Trophoblast cell (in vitro differentiated cells and primary cell): ENCODE results near the gene PRRT3.

Experiments used
- DNase-seq, 2 donors: peaks; one replicate each; pipeline ENCODE4 v3.0.0-alpha.2; 2016
- H2AFZ ChIP-seq: 2 replicates; pipeline ENCODE4 v1.6.1; 2013; ENCODE audit warnings: low read length, moderate library complexity, mild to moderate bottlenecking; ENCODE audit not compliant: insufficient read depth, poor library complexity
- H2AK5ac ChIP-seq: 2 replicates; pipeline ENCODE4 v1.6.1; 2013; ENCODE audit warnings: mild to moderate bottlenecking, low read length
- H2BK120ac ChIP-seq: 2 replicates; pipeline ENCODE4 v1.6.1; 2013; ENCODE audit warnings: low read length, mild to moderate bottlenecking, moderate library complexity; ENCODE audit not compliant: insufficient read depth, poor library complexity
- H2BK12ac ChIP-seq: 2 replicates; pipeline ENCODE4 v1.6.1; 2013; ENCODE audit warnings: mild to moderate bottlenecking, low read length, moderate library complexity
- H2BK5ac ChIP-seq: 2 replicates; pipeline ENCODE4 v1.6.1; 2013; ENCODE audit warnings: low read length, low read depth, moderate library complexity, mild to moderate bottlenecking; ENCODE audit not compliant: poor library complexity
- H3K14ac ChIP-seq: 2 replicates; pipeline ENCODE4 v1.6.1; 2013; ENCODE audit warnings: mild to moderate bottlenecking, low read length
- H3K18ac ChIP-seq: 2 replicates; pipeline ENCODE4 v1.6.1; 2013; ENCODE audit warnings: mild to moderate bottlenecking, low read length
- H3K23ac ChIP-seq: 2 replicates; pipeline ENCODE4 v1.6.1; 2013; ENCODE audit warnings: low read length
- H3K27ac ChIP-seq: 2 replicates; pipeline ENCODE4 v1.5.1; 2013; ENCODE audit warnings: low read depth, mild to moderate bottlenecking, inconsistent platforms, low read length, moderate library complexity
- H3K27me3 ChIP-seq: 2 replicates; pipeline ENCODE4 v1.6.1; 2013; ENCODE audit warnings: inconsistent platforms, mild to moderate bottlenecking, low read length, moderate library complexity; ENCODE audit not compliant: insufficient read depth
- H3K36me3 ChIP-seq, 2 experiments: 1 replicate in 1 of 2; 2 replicates in 1 of 2; pipeline ENCODE4 v1.6.1; 2013; ENCODE audit warnings: low read length in 2 of 2, mild to moderate bottlenecking in 2 of 2, moderate library complexity in 1 of 2; ENCODE audit not compliant: insufficient read depth in 2 of 2, control insufficient read depth in 1 of 2
- H3K4ac ChIP-seq: 2 replicates; pipeline ENCODE4 v1.6.1; 2013; ENCODE audit warnings: low read depth, mild to moderate bottlenecking, low read length, moderate library complexity
- H3K4me1 ChIP-seq, 2 experiments: 1 replicate in 1 of 2; 2 replicates in 1 of 2; pipeline ENCODE4 v1.6.1; 2013; ENCODE audit warnings: low read length in 2 of 2, mild to moderate bottlenecking in 2 of 2, moderate library complexity in 1 of 2; ENCODE audit not compliant: insufficient read depth in 2 of 2, control insufficient read depth in 1 of 2
- H3K4me2 ChIP-seq: 2 replicates; pipeline ENCODE4 v1.6.1; 2013; ENCODE audit warnings: inconsistent platforms, mild to moderate bottlenecking, low read length, moderate library complexity
- H3K4me3 ChIP-seq: 2 replicates; pipeline ENCODE4 v1.5.1; 2013; ENCODE audit warnings: mild to moderate bottlenecking, low read depth, low read length, inconsistent platforms
- H3K79me1 ChIP-seq: one replicate; pipeline ENCODE4 v1.6.1; 2013; ENCODE audit warnings: low read length
- H3K79me2 ChIP-seq: 2 replicates; pipeline ENCODE4 v1.6.1; 2013; ENCODE audit warnings: low read length, mild to moderate bottlenecking; ENCODE audit not compliant: control insufficient read depth, insufficient read depth, poor library complexity
- H3K9ac ChIP-seq: 2 replicates; pipeline ENCODE4 v1.6.1; 2013; ENCODE audit warnings: mild to moderate bottlenecking, low read length
- H3K9me3 ChIP-seq: 2 replicates; pipeline ENCODE4 v1.6.1; 2013; ENCODE audit warnings: low read depth, mild to moderate bottlenecking, control low read depth, inconsistent platforms, low read length; ENCODE audit not compliant: insufficient read depth
- H4K12ac ChIP-seq: 2 replicates; pipeline ENCODE4 v1.6.1; 2013; ENCODE audit warnings: low read depth, mild to moderate bottlenecking, low read length, moderate library complexity
- H4K8ac ChIP-seq: 2 replicates; pipeline ENCODE4 v1.6.1; 2013; ENCODE audit warnings: low read depth, mild to moderate bottlenecking, low read length, moderate library complexity
- H4K91ac ChIP-seq: one replicate; pipeline ENCODE4 v1.6.1; 2013; ENCODE audit warnings: low read depth, mild to moderate bottlenecking, low read length, moderate library complexity
- WGBS: extraction: QIAGEN DNeasy Blood & Tissue Kit; methylation state at CpG from one replicate; pipeline ENCODE4 v1.1.7; 2013; ENCODE audit warnings: missing lambda C conversion rate; ENCODE audit not compliant: insufficient read length, insufficient coverage; ENCODE audit errors: extremely low coverage; 5-methylcytosine and 5-hydroxymethylcytosine counted together

The PRRT3 gene

GRCh38 chr3:9908286-9908685 lies 43.9 kb downstream of the PRRT3 start:
- no peak overlapping the region for H2AFZ ChIP-seq

DNA sequence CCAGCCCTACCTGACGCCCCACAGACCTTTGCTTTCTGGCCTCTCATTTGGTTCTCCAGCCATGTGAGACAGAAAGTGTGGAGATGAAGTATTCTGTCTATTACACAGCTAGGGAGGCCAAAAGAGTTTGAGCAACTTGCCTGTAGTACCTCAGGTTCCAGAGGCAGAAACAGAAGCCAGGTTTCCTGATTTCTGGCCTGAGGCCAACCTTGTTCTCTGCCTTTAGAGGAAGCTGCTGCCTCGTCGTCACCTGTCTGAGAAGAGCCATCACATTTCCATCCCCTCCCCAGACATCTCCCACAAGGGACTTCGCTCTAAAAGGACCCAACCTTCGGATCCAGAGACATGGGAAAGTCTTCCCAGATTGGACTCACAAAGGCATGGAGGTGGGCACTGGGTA lies 45.7 kb downstream of the PRRT3 start:
- H2BK120ac ChIP-seq = no peak overlapping the region
- no peak overlapping the region for H3K4me2 ChIP-seq

More at GRCh38 chr3:9908286-9908685, 43.9 kb downstream of the PRRT3 start:
- Histone ChIP-seq H3K79me1 (peaks cover 3% of the 10 kb centered on the region), H2BK5ac (no peak overlapping the region), H3K36me3 (peaks cover 3 to 5% of the 10 kb centered on the region in 2 experiments), H4K91ac (no peak overlapping the region), H2AK5ac (no peak overlapping the region), H3K4me2 (no peak overlapping the region), H3K23ac (no peak overlapping the region), H2BK12ac (no peak overlapping the region), H3K9me3 (no peaks in the 10 kb centered on the region), H3K4me1 (peaks cover 0 to 5% of the 10 kb centered on the region in 2 experiments), H4K8ac (no peak overlapping the region), H3K18ac (no peak overlapping the region), H3K4me3 (no peak overlapping the region), H3K27ac (no peak overlapping the region), H3K27me3 (no peaks in the 10 kb centered on the region), H3K4ac (no peak overlapping the region), H3K79me2 (no peaks in the 10 kb centered on the region), H3K14ac (no peak overlapping the region), H3K9ac (no peak overlapping the region), H2BK120ac (no peak overlapping the region), H4K12ac (no peak overlapping the region)
- DNase-seq = no peak
- WGBS = no CpG with 5 or more reads among the region's 3 CpGs

DNA sequence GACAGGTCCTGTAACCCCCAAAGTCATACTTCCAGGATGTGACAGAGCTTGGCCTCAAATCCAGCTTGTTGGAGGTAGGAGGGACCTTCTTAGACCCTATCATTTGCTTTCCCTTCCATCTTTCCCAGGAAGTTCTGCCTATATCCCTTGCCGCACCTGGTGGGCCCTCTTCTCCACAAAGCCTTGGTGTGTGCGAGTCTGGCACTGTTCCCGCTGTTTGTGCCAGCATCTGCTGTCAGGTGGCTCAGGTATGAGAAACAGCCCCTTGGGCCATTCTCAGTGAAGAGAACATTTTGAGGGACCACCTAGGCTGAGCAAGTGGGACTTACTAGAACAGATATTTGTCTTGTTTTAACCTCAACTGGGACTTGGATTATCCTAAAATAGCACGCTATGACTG lies 48.3 kb downstream of the PRRT3 start:
- Histone ChIP-seq H3K4ac (peak overlapping the region; percentile 33), H3K79me1 (peaks cover 6% of the 10 kb centered on the region), H3K4me1 (peaks cover 13 to 19% of the 10 kb centered on the region in 2 experiments)

More for the DNA sequence above, 45.7 kb downstream of the PRRT3 start:
- no peak overlapping the region for H4K91ac ChIP-seq
- no peak overlapping the region for H2BK12ac ChIP-seq
- H2AFZ ChIP-seq = no peak overlapping the region
- WGBS = no CpG with 5 or more reads among the region's 5 CpGs
- peaks cover 3 to 5% of the 10 kb centered on the region in 2 experiments for H3K36me3 ChIP-seq
- H2BK5ac ChIP-seq = no peak overlapping the region
- H4K8ac ChIP-seq = no peak overlapping the region
- H3K79me1 ChIP-seq = peaks cover 6% of the 10 kb centered on the region
- H3K23ac ChIP-seq = no peak overlapping the region
- DNase-seq = no peak
- H4K12ac ChIP-seq = no peak overlapping the region
- H3K18ac ChIP-seq = no peak overlapping the region
- no peak overlapping the region for H2AK5ac ChIP-seq
- no peak overlapping the region for H3K4ac ChIP-seq
- H3K4me1 ChIP-seq = peaks cover 13 to 19% of the 10 kb centered on the region in 2 experiments
- no peak overlapping the region for H3K9ac ChIP-seq
- no peak overlapping the region for H3K4me3 ChIP-seq
- no peak overlapping the region for H3K27ac ChIP-seq
- H3K9me3 ChIP-seq = no peaks in the 10 kb centered on the region
- H3K27me3 ChIP-seq = no peaks in the 10 kb centered on the region
- peaks cover 3% of the 10 kb centered on the region for H3K79me2 ChIP-seq
- no peak overlapping the region for H3K14ac ChIP-seq

GRCh38 chr3:9903238-9903624 lies 49.0 kb downstream of the PRRT3 start:
- Histone ChIP-seq H4K91ac (peak overlapping the region; percentile 80), H3K23ac (no peak overlapping the region), H3K4ac (peak overlapping the region; percentile 49), H2BK12ac (peak overlapping the region; percentile 24), H3K18ac (peak overlapping the region; percentile 48), H3K4me2 (peak overlapping the region; percentile 42), H3K14ac (peak overlapping the region; percentile 58), H3K27me3 (no peaks in the 10 kb centered on the region), H3K36me3 (peaks cover 0 to 2% of the 10 kb centered on the region in 2 experiments), H2AK5ac (no peak overlapping the region), H2BK5ac (peak overlapping the region; percentile 10), H2AFZ (peak overlapping the region; percentile 51), H4K12ac (no peak overlapping the region), H3K27ac (no peak overlapping the region), H2BK120ac (peak overlapping the region; percentile 73), H4K8ac (peak overlapping the region; percentile 49), H3K79me1 (peaks cover 6% of the 10 kb centered on the region), H3K4me1 (peaks cover 13 to 19% of the 10 kb centered on the region in 2 experiments), H3K79me2 (peaks cover 3% of the 10 kb centered on the region), H3K9me3 (no peaks in the 10 kb centered on the region), H3K9ac (no peak overlapping the region), H3K4me3 (no peak overlapping the region)
- WGBS = no CpG with 5 or more reads among the region's 4 CpGs
- DNase-seq = no peak

More for the DNA sequence above, 48.3 kb downstream of the PRRT3 start:
- no peak overlapping the region for H4K12ac ChIP-seq
- H4K91ac ChIP-seq = peak overlapping the region; percentile 50
- no peak overlapping the region for H3K27ac ChIP-seq
- no peak overlapping the region for H2BK120ac ChIP-seq
- peaks cover 3% of the 10 kb centered on the region for H3K79me2 ChIP-seq
- H3K4me2 ChIP-seq = no peak overlapping the region
- no peak overlapping the region for H3K9ac ChIP-seq
- H3K36me3 ChIP-seq = peaks cover 0 to 2% of the 10 kb centered on the region in 2 experiments
- peak overlapping the region; percentile 54 for H2BK12ac ChIP-seq
- peak overlapping the region; percentile 41 for H3K14ac ChIP-seq
- no peaks in the 10 kb centered on the region for H3K27me3 ChIP-seq
- no peak overlapping the region for H2AFZ ChIP-seq
- H3K4me3 ChIP-seq = no peak overlapping the region
- no peak overlapping the region for H3K18ac ChIP-seq
- no peak overlapping the region for H4K8ac ChIP-seq
- DNase-seq = no peak
- H2BK5ac ChIP-seq = peak overlapping the region; percentile 19
- no CpG with 5 or more reads among the region's 4 CpGs for WGBS
- H2AK5ac ChIP-seq = peak overlapping the region; percentile 89
- no peak overlapping the region for H3K23ac ChIP-seq
- H3K9me3 ChIP-seq = no peaks in the 10 kb centered on the region
